HepG2 (cell line): Measurements from ENCODE around the gene PID1. TPM values are rescaled to one million over a fixed set of nuclear protein-coding genes. Genes with fewer than 3 reads are reported as not detected.
"Not testable (repeated sequence)": the region's sequence is repeated elsewhere in the genome, so short reads cannot be mapped to it uniquely, and the experiment has no call there.

Source experiments
- ATAC-seq: fragments of 200-7000 bp; cut with Tn5 transposase; 3 replicates; pipeline ENCODE4 v1.9.1; 2020; ENCODE audit warnings: mild to moderate bottlenecking, moderate library complexity
- BruUV-seq: library from RNA; stranded (reverse); fragments of 400-500 nt; replicated peaks from 2 replicates; lab custom pipeline; 2021; lab: Mats Ljungman, UMichigan
- CTCF ChIA-PET: fragments of 300-600 bp; formaldehyde crosslinking; extraction: SDS; loops from one replicate; lab custom pipeline; 2021; ENCODE audit warnings: low total read pairs, inconsistent platforms, low intra/inter-chr PET ratio; lab: Yijun Ruan, JAX
- POLR2A ChIA-PET: fragments of 350-600 bp; sonication (Branson Sonifier 250); formaldehyde crosslinking; loops from one replicate; lab custom pipeline; 2020; ENCODE audit warnings: antibody characterized with exemption, inconsistent platforms; lab: Yijun Ruan, JAX
- DNase-seq: peaks from one replicate; pipeline ENCODE4 v3.0.0-alpha.2; 2015; ENCODE audit warnings: low spot score
- FAIRE-seq: peaks from 3 replicates; lab custom pipeline; 2011; peaks lifted over from hg19 to GRCh38; lab: Jason Lieb, UNC
- H2AFZ ChIP-seq: one replicate; pipeline ENCODE4 v1.6.1; 2011; ENCODE audit warnings: low read length, inconsistent platforms
- H3K27ac ChIP-seq: fragments of 300-600 bp; 3 replicates; pipeline ENCODE4 v1.8.0; 2011; ENCODE audit warnings: mixed run types, mild to moderate bottlenecking, mixed read lengths, low read length, inconsistent platforms; ENCODE audit not compliant: insufficient read depth; ENCODE audit errors: extremely low read length
- H3K27me3 ChIP-seq, 2 experiments: fragments of 200-600 bp in 1 of 2; 2 replicates in 1 of 2; 3 replicates in 1 of 2; pipeline versions ENCODE4 v1.6.0 to v1.8.0; 2011; ENCODE audit warnings: low read length in 2 of 2, mild to moderate bottlenecking in 2 of 2, moderate library complexity in 2 of 2, inconsistent platforms in 1 of 2; ENCODE audit not compliant: insufficient read depth in 2 of 2, control insufficient read depth in 1 of 2
- H3K36me3 ChIP-seq, 2 experiments: fragments of 200-600 bp in 1 of 2; replicated peaks in 1 of 2; 2 replicates in 1 of 2; 3 replicates in 1 of 2; pipeline versions ENCODE4 v1.5.1 to v1.8.0; 2011; ENCODE audit warnings: low read length in 2 of 2, inconsistent platforms in 1 of 2; ENCODE audit not compliant: insufficient read depth in 2 of 2, control insufficient read depth in 1 of 2
- H3K4me1 ChIP-seq: 2 replicates; pipeline ENCODE4 v1.5.1; 2012; ENCODE audit warnings: low read length, inconsistent platforms; ENCODE audit not compliant: insufficient read depth
- H3K4me2 ChIP-seq: 2 replicates; pipeline ENCODE4 v1.6.0; 2011; ENCODE audit warnings: low read depth, low read length, inconsistent platforms
- H3K4me3 ChIP-seq, 3 experiments: fragments of 200-600 bp in 1 of 3; sonication (generic), shearing (Covaris generic) in 1 of 3; replicated peaks in 1 of 3; 2 replicates each; pipeline ENCODE4 v1.5.1; 2011 to 2016; ENCODE audit warnings: low read length in 3 of 3, inconsistent platforms in 2 of 3, low read depth in 2 of 3, mild to moderate bottlenecking in 2 of 3, control low read depth in 1 of 3, mixed read lengths in 1 of 3; ENCODE audit not compliant: insufficient read depth in 1 of 3
- H3K79me2 ChIP-seq: one replicate; pipeline ENCODE4 v1.6.1; 2011; ENCODE audit warnings: low read length, inconsistent platforms; ENCODE audit not compliant: insufficient read depth
- H3K9ac ChIP-seq: 2 replicates; pipeline ENCODE4 v1.6.0; 2011; ENCODE audit warnings: mild to moderate bottlenecking, low read depth, low read length, inconsistent platforms; ENCODE audit not compliant: insufficient read depth
- H3K9me3 ChIP-seq: 2 replicates; pipeline ENCODE4 v1.5.1; 2012; ENCODE audit warnings: mild to moderate bottlenecking, low read length
- H4K20me1 ChIP-seq: 2 replicates; pipeline ENCODE4 v1.6.0; 2011; ENCODE audit warnings: inconsistent platforms, mild to moderate bottlenecking, low read length, moderate library complexity; ENCODE audit not compliant: insufficient read depth
- FIP1L1 ChIP-seq: fragments of 200-400 bp; formaldehyde crosslinking; IDR thresholded peaks from 2 replicates; pipeline ENCODE4 v1.6.1; 2018; ENCODE audit warnings: low read depth, mild to moderate bottlenecking, low read length, moderate library complexity, borderline replicate concordance; ENCODE audit not compliant: insufficient read depth
- GFI1 ChIP-seq: sonication (generic); formaldehyde crosslinking; IDR thresholded peaks from 2 replicates; pipeline ENCODE4 v1.5.0; 2020; ENCODE audit warnings: missing genetic modification reagents, mild to moderate bottlenecking, borderline replicate concordance
- IRF1 ChIP-seq: sonication (generic); formaldehyde crosslinking; IDR thresholded peaks from 2 replicates; pipeline ENCODE4 v1.4.0; 2020; ENCODE audit warnings: low read depth, mild to moderate bottlenecking, missing genetic modification reagents
- KAT8 ChIP-seq: IDR thresholded peaks from 2 replicates; pipeline ENCODE4 v1.6.1; 2016; ENCODE audit warnings: missing genetic modification reagents, missing compliant biosample characterization
- SP1 ChIP-seq, 2 experiments: fragments of 450-650 bp in 1 of 2; sonication (generic) in 1 of 2; formaldehyde crosslinking in 1 of 2; IDR thresholded peaks; 2 replicates each; pipeline versions ENCODE4 v1.4.0 to v1.6.1; 2016 to 2020; ENCODE audit warnings: missing genetic modification reagents in 1 of 2
- STAG1 ChIP-seq: sonication (generic); formaldehyde crosslinking; IDR thresholded peaks from 2 replicates; pipeline ENCODE4 v1.4.0; 2020; ENCODE audit warnings: missing genetic modification reagents
- ZNF879 ChIP-seq: sonication (generic); formaldehyde crosslinking; IDR thresholded peaks from 2 replicates; pipeline ENCODE4 v1.8.1; 2023; ENCODE audit warnings: missing genetic modification reagents
- WGBS: methylation state at CpG from one replicate; pipeline ENCODE4 v1.1.6; 2017; ENCODE audit warnings: low lambda C conversion rate; 5-methylcytosine and 5-hydroxymethylcytosine counted together
- in situ Hi-C: cut with HindIII; loops from 2 replicates; pipeline ENCODE4 v1.10.0; 2017; ENCODE audit warnings: low pct_unique_long_range_greater_than_20kb; ENCODE audit not compliant: extremely low pct_ligation_motif_present
- intact Hi-C: fragments of 100-400 bp; cut with micrococcal nuclease; formaldehyde crosslinking; loops from one replicate; pipeline ENCODE4 v1.10.0; 2022; ENCODE audit not compliant: unreplicated experiment
- polyA plus RNA-seq, 8 experiments: library from polyadenylated mRNA; depleted of rRNA in 3 of 8; stranded (reverse) in 7 of 8; unstranded in 1 of 8; fragments of >200 nt; fragmentation: Illumina TruSeq in 4 of 8; extraction: Trizol in 4 of 8; gene quantifications; 2 replicates each; pipeline versions ENCODE4 v1.2.1 to v1.2.3, GENCODE V29; 2011 to 2016; ENCODE audit warnings: low read depth in 4 of 8, missing spikeins in 1 of 8, mixed read lengths in 1 of 8; ENCODE audit not compliant: insufficient read depth in 1 of 8
- total RNA-seq, 5 experiments: library from RNA; depleted of rRNA; stranded (reverse); fragments of >200 nt; fragmentation: Illumina TruSeq; extraction: Trizol; gene quantifications; 2 replicates each; pipeline ENCODE4 v1.2.3, GENCODE V29; 2016; ENCODE audit warnings: low read depth in 1 of 5

Gene PID1
- total and polyA plus RNA-seq, 2 of the 13 experiments (the other 11 are each of a cell fraction or from before 2014, with no cell fraction given): 0.15 to 0.18 TPM

- H3K4me2 ChIP-seq: no peak overlapping the region
- H3K9ac ChIP-seq: no peak overlapping the region
- 36% methylated on average over 1 of the region's 1 CpG for WGBS
- peaks cover 91% of the 10 kb centered on the region for H3K9me3 ChIP-seq
- TF ChIP-seq STAG1 (CRISPR knock-in tag): no peak
- no peak for TF ChIP-seq SP1 (IDR thresholded peaks at IDR 0.05)
- TF ChIP-seq SP1 (CRISPR knock-in tag; IDR thresholded peaks at IDR 0.05): no peak
- TF ChIP-seq, all 625 proteins: peak for 0
- Histone ChIP-seq H3K27ac (no peak overlapping the region), H2AFZ (no peak overlapping the region), H3K4me1 (no peaks in the 10 kb centered on the region), H4K20me1 (no peaks in the 10 kb centered on the region), H3K27me3 (no peaks in the 10 kb centered on the region), H3K4me3 (no peak overlapping the region), H3K36me3 (no peaks in the 10 kb centered on the region), H3K79me2 (no peaks in the 10 kb centered on the region)
- POLR2A ChIA-PET: no interaction called here
- in situ Hi-C loops (no loop called here), intact Hi-C loops (no loop called here)
- CTCF ChIA-PET: no interaction called here
- DNase-seq: no peak
- no peak for FAIRE-seq
- no TSS peak for BruUV-seq
- ATAC-seq: no peak
Observed at GRCh38 chr2:229191413-229191812, 79.7 kb downstream of the PID1 start.

- H3K4me2 ChIP-seq, H3K9ac ChIP-seq, intact Hi-C loops, H3K79me2 ChIP-seq, in situ Hi-C loops, H3K27ac ChIP-seq, ATAC-seq, FAIRE-seq, CTCF ChIA-PET, H3K4me3 ChIP-seq, POLR2A ChIA-PET, H2AFZ ChIP-seq, H3K27me3 ChIP-seq, H3K4me1 ChIP-seq, H3K36me3 ChIP-seq, H4K20me1 ChIP-seq, BruUV-seq, DNase-seq: not testable (repeated sequence)
- 45% methylated on average over 4 of the region's 4 CpGs for WGBS
- H3K9me3 ChIP-seq: peaks cover 87% of the 10 kb centered on the region
Observed at GRCh38 chr2:229187123-229187522, 84.0 kb downstream of the PID1 start.

GRCh38 chr2:229181641-229182040 lies 89.4 kb downstream of the PID1 start:
- CTCF ChIA-PET: no interaction called here
- no peak for DNase-seq
- in situ Hi-C loops: no loop called here

More at GRCh38 chr2:229181641-229182040, 89.4 kb downstream of the PID1 start:
- H3K4me2 ChIP-seq: no peak overlapping the region
- no peaks in the 10 kb centered on the region for H4K20me1 ChIP-seq
- intact Hi-C loops: no loop called here
- no TSS peak for BruUV-seq
- TF ChIP-seq ZNF879 (CRISPR knock-in tag): no peak
- no peak for TF ChIP-seq KAT8 (CRISPR knock-in tag)
- no peak for TF ChIP-seq FIP1L1
- TF ChIP-seq GFI1 (CRISPR knock-in tag): no peak
- TF ChIP-seq IRF1 (CRISPR knock-in tag): no peak
- TF ChIP-seq, all 625 proteins: peak for 0
- POLR2A ChIA-PET: no interaction called here
- no peak for ATAC-seq
- Histone ChIP-seq H3K27ac (no peak overlapping the region), H3K9me3 (peaks cover 84% of the 10 kb centered on the region), H2AFZ (no peak overlapping the region), H3K79me2 (no peaks in the 10 kb centered on the region), H3K9ac (no peak overlapping the region), H3K27me3 (no peaks in the 10 kb centered on the region), H3K36me3 (no peaks in the 10 kb centered on the region), H3K4me1 (no peaks in the 10 kb centered on the region), H3K4me3 (no peak overlapping the region)
- FAIRE-seq: no peak
